Activated T-helper 17 cell treated with anti-CD3 and anti-CD28 coated beads, Interleukin-2, amount 50 U/mL, for 72 hours (primary cell): Measurements from ENCODE around the gene ANKRD17. TPM values are rescaled to one million over a fixed set of nuclear protein-coding genes. Genes with fewer than 3 reads are reported as not detected.
"Not testable (repeated sequence)": the region's sequence is repeated elsewhere in the genome, so short reads cannot be mapped to it uniquely, and the experiment has no call there.

ENCODE experiments used
- ATAC-seq: fragments of 150-1000 bp; cut with Tn5 transposase; replicated peaks from 2 replicates; pipeline ENCODE4 v1.10.0; 2021; ENCODE audit warnings: mild to moderate bottlenecking, moderate library complexity
- H3K27ac Mint-ChIP-seq: one replicate; pipeline ENCODE4 v1.8.0; 2022; ENCODE audit warnings: mixed read lengths
- H3K27me3 Mint-ChIP-seq: one replicate; pipeline ENCODE4 v1.8.0; 2022; ENCODE audit warnings: mixed read lengths
- H3K36me3 Mint-ChIP-seq: one replicate; pipeline ENCODE4 v1.8.0; 2022; ENCODE audit warnings: low read depth, mild to moderate bottlenecking, mixed read lengths
- H3K4me1 Mint-ChIP-seq: one replicate; pipeline ENCODE4 v1.8.0; 2022; ENCODE audit warnings: mixed read lengths
- H3K4me3 Mint-ChIP-seq: one replicate; pipeline ENCODE4 v1.8.0; 2022; ENCODE audit warnings: mild to moderate bottlenecking, mixed read lengths
- H3K9me3 Mint-ChIP-seq: one replicate; pipeline ENCODE4 v1.8.0; 2022; ENCODE audit warnings: mixed read lengths
- total RNA-seq, 2 donors: library from RNA; stranded (reverse); gene quantifications; one replicate each; pipeline ENCODE4 v1.2.3, GENCODE V29; 2022

Gene ANKRD17
- total RNA-seq, 2 donors from 2014 or later = 46.7 to 70.7 TPM

DNA sequence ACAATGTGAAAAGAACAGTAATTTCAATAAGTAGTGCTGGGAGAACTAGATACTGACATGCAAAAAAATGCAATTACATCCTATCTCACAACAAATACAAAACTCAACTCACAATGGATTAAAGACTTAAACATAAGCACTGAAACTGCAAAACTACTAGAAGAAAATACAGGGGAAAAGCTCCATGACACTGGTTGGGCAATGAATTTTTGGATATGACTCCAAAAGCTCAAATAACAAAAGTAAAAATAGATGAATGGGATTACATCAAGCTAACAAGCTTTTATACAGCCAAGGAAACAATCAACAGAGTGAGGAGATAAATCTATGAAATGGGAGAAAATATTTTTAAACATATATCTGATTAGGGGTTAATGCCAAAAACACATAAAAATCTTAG, 53.1 kb downstream of the ANKRD17 start:
- H3K36me3 Mint-ChIP-seq = peaks cover 62% of the 10 kb centered on the region
- H3K27ac Mint-ChIP-seq = no peak overlapping the region
- no peaks in the 10 kb centered on the region for H3K27me3 Mint-ChIP-seq
- no peak for ATAC-seq
- H3K4me1 Mint-ChIP-seq = peaks cover 32% of the 10 kb centered on the region
- no peaks in the 10 kb centered on the region for H3K9me3 Mint-ChIP-seq
- H3K4me3 Mint-ChIP-seq = no peak overlapping the region

DNA sequence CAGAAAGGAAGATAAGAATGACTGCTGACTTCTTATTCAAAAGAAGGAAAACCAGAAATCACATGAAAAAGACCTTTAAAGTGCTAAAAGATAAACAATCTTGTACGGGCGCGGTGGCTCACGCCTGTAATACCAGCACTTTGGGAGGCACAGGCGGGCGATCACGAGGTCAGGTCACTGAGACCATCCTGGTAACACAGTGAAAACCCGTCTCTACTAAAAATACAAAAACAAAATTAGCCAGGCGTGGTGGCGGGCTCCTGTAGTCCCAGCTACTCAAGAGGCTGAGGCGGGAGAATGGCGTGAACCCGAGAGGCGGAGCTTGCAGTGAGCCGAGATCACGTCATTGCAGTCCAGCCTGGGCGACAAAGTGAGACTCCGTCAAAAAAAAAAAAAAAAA, 54.6 kb downstream of the ANKRD17 start:
- Mint-ChIP-seq H3K36me3 (peaks cover 60% of the 10 kb centered on the region), H3K4me1 (peaks cover 32% of the 10 kb centered on the region)
- not testable (repeated sequence) for ATAC-seq, H3K4me3 Mint-ChIP-seq, H3K9me3 Mint-ChIP-seq, H3K27ac Mint-ChIP-seq, H3K27me3 Mint-ChIP-seq

DNA sequence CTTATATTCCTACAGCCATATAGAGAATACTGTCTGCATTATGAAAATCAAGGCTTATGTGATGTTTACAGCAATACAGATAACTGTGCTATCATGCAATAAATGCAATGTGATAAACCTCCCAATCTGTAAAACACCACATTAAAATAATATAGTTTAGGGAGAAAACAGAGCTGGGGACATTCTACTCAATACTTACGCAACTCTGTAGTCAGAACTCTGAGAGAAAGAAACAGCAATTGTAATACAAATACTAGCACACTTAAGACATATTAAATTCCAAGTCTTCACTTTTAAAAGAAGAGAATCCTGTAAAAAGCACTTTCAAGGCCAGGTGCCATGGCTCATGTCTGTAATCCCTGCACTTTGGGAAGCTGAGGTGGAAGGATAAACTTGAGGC, 61.4 kb downstream of the ANKRD17 start:
- no peak overlapping the region for H3K4me3 Mint-ChIP-seq

DNA sequence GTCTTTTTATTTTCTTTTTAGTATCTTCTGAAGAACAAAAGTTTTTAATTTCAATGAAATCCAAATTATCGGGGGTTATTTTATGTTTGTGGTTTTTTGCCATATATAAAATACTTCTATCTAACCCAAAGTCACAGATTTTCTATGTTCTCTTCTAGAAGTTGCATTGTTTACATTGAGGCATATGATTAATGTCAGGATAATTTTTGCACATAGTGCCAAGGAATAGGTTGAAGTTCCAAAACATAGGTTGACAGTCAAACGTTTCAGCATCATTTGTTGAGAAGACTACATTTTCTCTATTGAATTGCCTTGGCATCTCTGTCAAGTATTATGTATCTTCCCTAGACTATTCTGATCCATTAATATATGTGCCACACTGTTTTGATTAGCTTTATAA, 64.5 kb downstream of the ANKRD17 start:
- peaks cover 5% of the 10 kb centered on the region for H3K4me1 Mint-ChIP-seq
- no peak overlapping the region for H3K27ac Mint-ChIP-seq
- H3K36me3 Mint-ChIP-seq = peaks cover 47% of the 10 kb centered on the region
- no peak overlapping the region for H3K4me3 Mint-ChIP-seq
- no peaks in the 10 kb centered on the region for H3K9me3 Mint-ChIP-seq
- no peak for ATAC-seq
- H3K27me3 Mint-ChIP-seq = no peaks in the 10 kb centered on the region

More for the DNA sequence above, 61.4 kb downstream of the ANKRD17 start:
- H3K27me3 Mint-ChIP-seq = no peaks in the 10 kb centered on the region
- no peaks in the 10 kb centered on the region for H3K9me3 Mint-ChIP-seq
- no peak for ATAC-seq
- no peak overlapping the region for H3K27ac Mint-ChIP-seq
- H3K4me1 Mint-ChIP-seq = peaks cover 11% of the 10 kb centered on the region
- peaks cover 33% of the 10 kb centered on the region for H3K36me3 Mint-ChIP-seq

DNA sequence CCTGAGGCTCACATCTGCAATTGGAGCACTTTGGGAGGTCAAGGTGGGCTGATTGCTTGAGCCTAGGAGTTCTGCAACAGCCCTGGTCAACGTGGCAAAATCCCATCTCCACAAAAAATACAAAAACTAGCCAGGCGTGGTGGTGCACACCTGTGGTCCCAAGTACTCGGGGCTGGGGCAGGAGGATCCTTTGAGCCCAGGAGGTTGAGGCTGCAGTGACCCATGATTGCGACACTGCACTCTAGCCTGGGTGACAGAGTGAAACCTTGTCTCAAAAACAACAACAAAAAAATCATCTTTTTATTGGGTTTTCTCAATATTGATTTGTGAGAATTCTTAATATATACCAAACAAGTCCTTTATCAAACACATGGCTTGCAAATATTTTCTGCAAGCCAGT, 64.9 kb downstream of the ANKRD17 start:
- no peak for ATAC-seq
- H3K36me3 Mint-ChIP-seq = peaks cover 48% of the 10 kb centered on the region
- H3K27me3 Mint-ChIP-seq = no peaks in the 10 kb centered on the region
- H3K9me3 Mint-ChIP-seq = no peaks in the 10 kb centered on the region
- H3K27ac Mint-ChIP-seq = no peak overlapping the region
- no peak overlapping the region for H3K4me3 Mint-ChIP-seq
- H3K4me1 Mint-ChIP-seq = peaks cover 2% of the 10 kb centered on the region

DNA sequence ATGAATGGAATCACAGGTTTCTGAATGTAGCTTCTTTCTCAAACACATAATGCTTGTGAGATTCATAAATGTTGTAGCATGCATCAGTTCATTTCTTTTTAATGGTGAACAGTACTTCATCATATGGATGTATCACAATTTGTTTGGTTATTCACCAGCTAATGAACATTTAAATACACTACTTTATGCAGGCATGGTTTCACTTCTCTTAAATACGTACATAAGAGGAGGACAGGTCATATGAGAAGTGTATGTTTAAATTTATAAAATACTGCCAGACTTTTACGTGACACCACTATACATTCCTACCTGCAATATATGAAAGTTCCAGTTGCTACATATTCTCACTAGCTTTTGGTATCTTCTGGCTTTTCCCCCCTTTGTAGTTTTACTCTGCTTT, 65.4 kb downstream of the ANKRD17 start:
- Mint-ChIP-seq H3K27ac (no peak overlapping the region), H3K36me3 (peaks cover 49% of the 10 kb centered on the region), H3K9me3 (no peaks in the 10 kb centered on the region), H3K4me3 (no peak overlapping the region), H3K27me3 (no peaks in the 10 kb centered on the region), H3K4me1 (no peaks in the 10 kb centered on the region)
- ATAC-seq = no peak

DNA sequence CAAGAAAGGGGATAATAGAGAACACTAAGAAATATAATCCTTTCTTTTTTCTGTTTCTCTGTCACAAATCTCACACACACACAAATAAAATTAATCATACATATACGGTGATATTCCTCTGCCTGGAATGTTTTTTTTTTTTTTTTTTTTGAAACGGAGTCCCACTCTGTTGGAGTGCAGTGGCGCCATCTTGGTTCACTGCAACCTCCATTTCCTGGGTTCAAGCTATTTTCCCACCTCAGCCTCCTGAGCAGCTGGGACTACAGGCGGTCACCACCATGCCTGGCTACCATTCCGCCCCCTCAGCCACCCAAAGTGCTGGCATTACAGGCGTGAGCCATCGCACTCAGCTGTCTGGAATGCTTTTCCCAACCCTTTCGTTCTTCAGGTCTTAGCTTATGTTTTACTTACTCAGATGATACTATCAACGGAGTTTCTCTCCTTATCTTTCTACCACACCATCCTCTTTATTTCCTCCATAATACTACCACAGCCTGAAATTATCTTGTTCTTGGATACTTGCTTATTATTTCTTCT, 69.3 kb downstream of the ANKRD17 start:
- no peak for ATAC-seq
- no peak overlapping the region for H3K27ac Mint-ChIP-seq

DNA sequence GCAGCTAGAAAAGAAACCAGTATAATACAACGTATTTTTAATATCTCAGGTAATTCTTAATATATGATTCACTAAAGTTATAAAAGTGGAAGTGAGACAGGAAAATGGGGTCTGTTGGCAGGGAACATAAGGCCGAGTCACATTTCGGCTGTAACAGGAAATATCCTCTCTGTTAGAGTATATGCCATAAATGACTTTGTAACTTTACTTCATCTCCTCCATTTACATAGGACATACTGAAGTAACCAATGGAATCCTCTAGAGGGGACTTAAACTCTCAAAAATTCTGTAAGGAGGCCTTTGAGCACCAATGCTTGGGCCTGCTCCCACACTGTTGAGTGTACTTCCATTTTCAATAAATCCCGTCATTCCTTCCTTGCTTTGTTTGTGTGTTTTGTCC, 71.3 kb downstream of the ANKRD17 start:
- Mint-ChIP-seq H3K36me3 (peaks cover 70% of the 10 kb centered on the region), H3K9me3 (no peaks in the 10 kb centered on the region), H3K27ac (no peak overlapping the region), H3K4me1 (no peaks in the 10 kb centered on the region), H3K4me3 (no peak overlapping the region), H3K27me3 (no peaks in the 10 kb centered on the region)
- ATAC-seq = no peak

More for the DNA sequence above, 69.3 kb downstream of the ANKRD17 start:
- Mint-ChIP-seq H3K4me3 (no peak overlapping the region), H3K36me3 (peaks cover 60% of the 10 kb centered on the region), H3K27me3 (no peaks in the 10 kb centered on the region), H3K4me1 (no peaks in the 10 kb centered on the region), H3K9me3 (no peaks in the 10 kb centered on the region)

DNA sequence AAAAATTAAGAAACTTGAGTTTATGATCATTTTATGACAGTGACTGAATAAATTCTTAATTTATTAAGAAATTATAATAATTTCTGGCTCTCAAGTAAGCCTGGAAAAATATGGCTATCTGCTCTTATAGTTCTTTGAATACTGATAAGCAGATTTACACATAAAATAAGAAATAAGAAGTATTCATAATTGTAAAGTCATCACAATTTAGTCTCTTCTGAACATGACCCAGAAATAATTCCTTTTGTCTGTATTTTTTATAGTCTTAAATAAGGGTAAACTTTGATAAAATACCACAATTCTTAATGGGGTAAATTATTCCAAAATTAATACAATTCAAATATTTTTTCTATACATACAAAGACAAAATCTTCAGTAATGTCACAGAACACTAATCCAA, 72.7 kb downstream of the ANKRD17 start:
- Mint-ChIP-seq H3K27ac (no peak overlapping the region), H3K4me3 (no peak overlapping the region), H3K36me3 (peaks cover 64% of the 10 kb centered on the region), H3K9me3 (no peaks in the 10 kb centered on the region), H3K27me3 (no peaks in the 10 kb centered on the region), H3K4me1 (peaks cover 4% of the 10 kb centered on the region)
- no peak for ATAC-seq

DNA sequence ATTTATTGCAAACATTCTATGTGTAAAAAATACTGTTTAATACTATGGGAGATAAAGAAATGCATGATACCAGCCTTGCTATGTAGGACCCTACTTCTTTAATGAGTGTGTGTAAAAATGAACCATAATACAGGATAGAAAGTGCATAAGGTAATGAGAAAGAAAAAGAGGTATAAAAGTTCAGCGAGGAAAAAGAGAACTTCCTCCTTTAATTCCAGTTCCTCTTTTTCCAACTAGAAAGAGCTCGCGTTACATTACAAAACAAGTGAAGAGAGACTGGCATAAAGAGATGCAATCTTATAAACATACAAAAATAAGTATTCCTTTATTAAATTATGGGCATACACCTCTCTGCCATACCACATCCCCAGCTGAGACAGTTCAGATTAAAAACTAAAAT, 77.4 kb downstream of the ANKRD17 start:
- H3K4me3 Mint-ChIP-seq = no peak overlapping the region
- no peaks in the 10 kb centered on the region for H3K27me3 Mint-ChIP-seq
- H3K4me1 Mint-ChIP-seq = peaks cover 9% of the 10 kb centered on the region
- H3K9me3 Mint-ChIP-seq = no peaks in the 10 kb centered on the region
- peaks cover 47% of the 10 kb centered on the region for H3K36me3 Mint-ChIP-seq
- ATAC-seq = no peak
- H3K27ac Mint-ChIP-seq = no peak overlapping the region

DNA sequence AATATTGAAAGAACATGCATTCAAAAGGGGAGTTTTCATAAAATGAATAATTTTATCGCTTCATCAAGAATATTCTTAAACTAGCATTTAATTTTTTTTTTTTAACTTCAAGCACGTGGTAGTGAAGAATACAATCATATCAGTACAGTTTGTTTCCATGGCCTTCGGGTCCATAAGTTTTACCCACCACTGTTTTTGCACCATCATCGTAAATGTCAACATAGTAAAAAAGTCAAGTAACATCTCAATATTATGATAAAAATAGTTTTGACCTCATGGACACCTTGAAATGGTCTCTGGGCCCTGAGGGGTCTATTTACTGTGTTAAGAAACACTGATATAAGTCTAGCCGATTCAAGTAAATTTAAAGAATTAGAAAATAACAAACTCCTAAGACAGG, 80.2 kb downstream of the ANKRD17 start:
- Mint-ChIP-seq H3K27me3 (no peaks in the 10 kb centered on the region), H3K4me1 (peaks cover 25% of the 10 kb centered on the region), H3K4me3 (no peak overlapping the region), H3K36me3 (peaks cover 67% of the 10 kb centered on the region), H3K9me3 (peaks cover 6% of the 10 kb centered on the region), H3K27ac (no peak overlapping the region)
- no peak for ATAC-seq

DNA sequence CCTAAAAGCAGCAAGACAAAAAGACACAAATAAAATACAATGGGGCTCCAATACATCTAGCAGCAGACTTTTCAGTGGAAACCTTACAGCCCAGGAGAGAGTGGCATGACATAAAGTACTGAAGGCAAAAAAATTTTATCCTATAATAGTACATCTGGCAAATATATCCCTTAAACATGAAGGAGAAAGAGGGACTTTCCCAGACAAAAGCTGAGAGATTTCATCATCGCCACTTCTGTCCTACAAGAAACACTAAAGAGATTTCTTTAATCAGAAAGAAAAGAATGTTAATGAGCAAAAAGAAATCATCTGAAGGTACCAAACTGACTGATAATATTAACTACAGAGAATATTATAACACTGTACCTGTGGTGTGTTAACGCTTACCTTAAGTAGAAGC, 86.4 kb downstream of the ANKRD17 start:
- Mint-ChIP-seq H3K36me3 (peaks cover 100% of the 10 kb centered on the region), H3K27ac (peak overlapping the region; percentile 12)

DNA sequence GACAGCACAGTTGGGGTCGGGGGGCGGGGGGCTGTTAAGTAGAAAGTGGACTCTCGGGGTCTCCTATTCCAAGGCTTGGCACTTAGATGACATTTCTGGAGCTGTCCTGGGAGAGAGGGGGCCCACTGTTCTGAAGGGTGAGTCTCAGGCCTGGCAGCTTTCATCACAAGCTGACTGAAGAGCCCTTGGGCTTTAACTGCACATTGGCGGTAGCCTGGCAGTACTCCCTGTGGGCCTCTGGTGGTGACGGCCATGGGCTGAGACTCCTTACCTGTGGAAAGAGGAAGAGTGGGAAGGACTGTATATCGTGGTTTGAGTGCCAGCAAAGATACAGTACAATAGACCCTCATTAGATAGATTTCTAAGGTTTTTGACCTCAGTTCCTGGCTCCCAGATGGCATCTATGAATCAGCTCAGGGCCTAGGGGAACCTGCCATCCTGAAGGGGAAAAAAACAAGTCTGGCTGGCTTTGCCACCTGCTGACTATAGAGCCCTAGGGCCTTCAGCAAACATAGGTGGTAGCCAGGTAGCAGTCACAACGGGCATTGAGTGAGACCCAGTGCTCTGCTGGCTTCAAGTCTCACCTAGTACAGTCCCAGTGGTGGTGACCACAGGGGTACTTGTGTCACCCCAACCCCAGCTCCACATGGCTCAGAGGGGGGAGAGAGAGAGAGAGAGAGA, 87.9 kb downstream of the ANKRD17 start:
- Mint-ChIP-seq H3K27ac (no peak overlapping the region), H3K9me3 (peaks cover 10% of the 10 kb centered on the region), H3K36me3 (peaks cover 100% of the 10 kb centered on the region), H3K27me3 (no peaks in the 10 kb centered on the region), H3K4me3 (no peak overlapping the region), H3K4me1 (peaks cover 29% of the 10 kb centered on the region)
- no peak for ATAC-seq

More for the DNA sequence above, 86.4 kb downstream of the ANKRD17 start:
- no peak for ATAC-seq
- Mint-ChIP-seq H3K27me3 (no peaks in the 10 kb centered on the region), H3K4me1 (peaks cover 32% of the 10 kb centered on the region), H3K4me3 (no peak overlapping the region), H3K9me3 (peaks cover 6% of the 10 kb centered on the region)

DNA sequence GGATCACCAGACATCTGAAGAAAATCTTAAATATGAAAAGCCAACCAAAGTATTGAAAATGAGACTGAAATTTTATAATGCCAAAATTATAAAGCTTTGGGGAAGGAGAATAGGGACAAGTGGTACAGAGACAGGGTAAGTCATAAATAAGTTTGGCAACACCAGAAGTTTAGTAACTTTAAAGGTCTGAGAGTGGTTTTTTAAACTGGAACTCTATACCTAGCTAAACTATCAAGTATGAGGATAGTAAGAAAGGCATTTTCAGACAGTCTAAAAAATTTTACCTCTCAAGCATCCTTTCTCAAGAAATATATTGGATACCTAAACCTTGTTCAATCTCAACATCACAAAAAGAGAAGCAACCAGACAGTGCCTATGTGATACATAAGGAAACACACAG, 92.4 kb downstream of the ANKRD17 start:
- no peak for ATAC-seq
- Mint-ChIP-seq H3K4me3 (no peak overlapping the region), H3K27ac (no peak overlapping the region), H3K4me1 (no peaks in the 10 kb centered on the region), H3K27me3 (no peaks in the 10 kb centered on the region), H3K36me3 (peaks cover 100% of the 10 kb centered on the region), H3K9me3 (peaks cover 4% of the 10 kb centered on the region)

DNA sequence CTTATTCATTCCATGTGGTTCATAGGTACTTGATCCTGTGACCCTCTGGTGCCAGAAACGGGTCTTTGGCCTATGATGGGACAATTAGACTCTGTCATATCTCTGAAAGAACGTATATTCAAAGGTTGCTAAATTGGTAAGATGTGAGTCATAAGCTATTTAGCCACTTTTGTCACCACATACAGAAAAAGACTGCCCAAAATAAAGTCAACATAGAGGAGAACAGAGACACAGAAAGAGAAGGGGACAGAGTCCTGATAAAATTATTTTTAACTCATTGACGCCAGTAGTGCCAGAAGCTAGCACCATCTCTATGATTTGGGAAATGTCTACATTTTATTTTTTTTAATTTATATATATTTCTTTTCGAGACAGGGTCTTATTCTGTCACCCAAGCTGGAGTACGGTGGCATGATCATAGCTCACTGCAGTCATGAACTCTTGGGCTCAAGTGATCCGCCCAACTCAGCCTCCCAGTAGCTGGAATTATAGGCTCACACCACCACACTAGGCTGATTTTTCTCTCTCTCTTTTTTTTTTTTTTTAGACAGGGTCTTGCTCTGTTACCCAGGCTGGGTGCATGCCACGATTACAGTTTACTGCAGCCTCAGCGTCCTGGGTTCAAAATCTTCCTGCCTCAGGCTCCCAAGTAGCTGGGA, 96.9 kb downstream of the ANKRD17 start:
- Mint-ChIP-seq H3K4me3 (no peak overlapping the region), H3K9me3 (no peaks in the 10 kb centered on the region), H3K27me3 (no peaks in the 10 kb centered on the region), H3K36me3 (peaks cover 96% of the 10 kb centered on the region), H3K4me1 (no peaks in the 10 kb centered on the region), H3K27ac (no peak overlapping the region)
- no peak for ATAC-seq
